ENCODE results near the gene FBXO5. TPM values are rescaled to one million over a fixed set of nuclear protein-coding genes. Genes with fewer than 3 reads are reported as not detected.
"Not testable (repeated sequence)": the region's sequence is repeated elsewhere in the genome, so short reads cannot be mapped to it uniquely, and the experiment has no call there.

The FBXO5 gene
- total RNA-seq, 1 experiment from 2014 or later = 17.8 TPM

GRCh38 chr6:152975204-152975915 is 7.5 kb downstream of the FBXO5 start:
- DNase-seq (ENCODE audit: low read depth, low spot score) = no peak
- in situ Hi-C loops (cut with HindIII; ENCODE audit: low pct_unique_long_range_greater_than_20kb, low sequenced_read_pairs) = no loop called here

GRCh38 chr6:152973916-152974315 is 8.9 kb downstream of the FBXO5 start:
- no peak for DNase-seq (ENCODE audit: low read depth, low spot score)
- in situ Hi-C loops (cut with HindIII; ENCODE audit: low pct_unique_long_range_greater_than_20kb, low sequenced_read_pairs) = no loop called here

- DNase-seq (ENCODE audit: low read depth, low spot score) = no peak
- in situ Hi-C loops (cut with HindIII; ENCODE audit: low pct_unique_long_range_greater_than_20kb, low sequenced_read_pairs) = no loop called here
These were observed 13.0 kb downstream of the FBXO5 start for GRCh38 chr6:152969688-152970418.

- DNase-seq (ENCODE audit: low read depth, low spot score); in situ Hi-C loops (cut with HindIII; ENCODE audit: low pct_unique_long_range_greater_than_20kb, low sequenced_read_pairs): not testable (repeated sequence)
These were observed 16.5 kb downstream of the FBXO5 start for GRCh38 chr6:152966168-152966894.

- DNase-seq (ENCODE audit: low read depth, low spot score) = no peak
- in situ Hi-C loops (cut with HindIII; ENCODE audit: low pct_unique_long_range_greater_than_20kb, low sequenced_read_pairs) = no loop called here
These were observed 23.5 kb downstream of the FBXO5 start for GRCh38 chr6:152959333-152959732.

- DNase-seq (ENCODE audit: low read depth, low spot score) = no peak
- in situ Hi-C loops (cut with HindIII; ENCODE audit: low pct_unique_long_range_greater_than_20kb, low sequenced_read_pairs) = no loop called here
These were observed 25.0 kb downstream of the FBXO5 start for GRCh38 chr6:152957796-152958195.

- in situ Hi-C loops (cut with HindIII; ENCODE audit: low pct_unique_long_range_greater_than_20kb, low sequenced_read_pairs) = no loop called here
- DNase-seq (ENCODE audit: low read depth, low spot score) = peak; percentile 20
These were observed 28.4 kb downstream of the FBXO5 start for GRCh38 chr6:152954443-152954842.

- DNase-seq (ENCODE audit: low read depth, low spot score) = peak; percentile 75
- in situ Hi-C loops (cut with HindIII; ENCODE audit: low pct_unique_long_range_greater_than_20kb, low sequenced_read_pairs) = no loop called here
These were observed 29.9 kb downstream of the FBXO5 start for GRCh38 chr6:152952866-152953509.

GRCh38 chr6:152952045-152952444 is 30.8 kb downstream of the FBXO5 start:
- DNase-seq (ENCODE audit: low read depth, low spot score) = peak; percentile 90
- in situ Hi-C loops (cut with HindIII; ENCODE audit: low pct_unique_long_range_greater_than_20kb, low sequenced_read_pairs) = no loop called here

- in situ Hi-C loops (cut with HindIII; ENCODE audit: low pct_unique_long_range_greater_than_20kb, low sequenced_read_pairs) = no loop called here
- DNase-seq (ENCODE audit: low read depth, low spot score) = no peak
These were observed 32.6 kb downstream of the FBXO5 start for GRCh38 chr6:152950240-152950639.

- in situ Hi-C loops (cut with HindIII; ENCODE audit: low pct_unique_long_range_greater_than_20kb, low sequenced_read_pairs) = no loop called here
- DNase-seq (ENCODE audit: low read depth, low spot score) = peak; percentile 78
These were observed 34.6 kb downstream of the FBXO5 start for GRCh38 chr6:152948150-152948768.

GRCh38 chr6:152946995-152947394 is 35.8 kb downstream of the FBXO5 start:
- DNase-seq (ENCODE audit: low read depth, low spot score) = no peak
- in situ Hi-C loops (cut with HindIII; ENCODE audit: low pct_unique_long_range_greater_than_20kb, low sequenced_read_pairs) = no loop called here

GRCh38 chr6:152946484-152946883 is 36.4 kb downstream of the FBXO5 start:
- DNase-seq (ENCODE audit: low read depth, low spot score) = no peak
- in situ Hi-C loops (cut with HindIII; ENCODE audit: low pct_unique_long_range_greater_than_20kb, low sequenced_read_pairs) = no loop called here

- in situ Hi-C loops (cut with HindIII; ENCODE audit: low pct_unique_long_range_greater_than_20kb, low sequenced_read_pairs) = no loop called here
- no peak for DNase-seq (ENCODE audit: low read depth, low spot score)
These were observed 39.5 kb downstream of the FBXO5 start for GRCh38 chr6:152943260-152943897.

- in situ Hi-C loops (cut with HindIII; ENCODE audit: low pct_unique_long_range_greater_than_20kb, low sequenced_read_pairs) = no loop called here
These were observed 40.4 kb downstream of the FBXO5 start for GRCh38 chr6:152942319-152942869.

GRCh38 chr6:152941746-152942145 is 41.1 kb downstream of the FBXO5 start:
- in situ Hi-C loops (cut with HindIII; ENCODE audit: low pct_unique_long_range_greater_than_20kb, low sequenced_read_pairs) = no loop called here
- no peak for DNase-seq (ENCODE audit: low read depth, low spot score)

More at GRCh38 chr6:152942319-152942869, 40.4 kb downstream of the FBXO5 start:
- DNase-seq (ENCODE audit: low read depth, low spot score) = no peak

- no peak for DNase-seq (ENCODE audit: low read depth, low spot score)
These were observed 50.0 kb downstream of the FBXO5 start for GRCh38 chr6:152932865-152933264.

More at GRCh38 chr6:152932865-152933264, 50.0 kb downstream of the FBXO5 start:
- in situ Hi-C loops (cut with HindIII; ENCODE audit: low pct_unique_long_range_greater_than_20kb, low sequenced_read_pairs) = no loop called here
